GM19240 (cell line): ENCODE data around the gene ARHGAP10.

ENCODE experiments used
- DNase-seq: peaks from one replicate; pipeline ENCODE4 v3.0.0; 2011; ENCODE audit warnings: low spot score; ENCODE audit not compliant: insufficient read length

Gene ARHGAP10

GRCh38 chr4:148118633-148119032 is 386.7 kb downstream of the ARHGAP10 start:
- DNase-seq, result no peak

GRCh38 chr4:148120216-148120615 is 388.3 kb downstream of the ARHGAP10 start:
- no peak for DNase-seq
